Bronchial epithelial cell (primary cell): ENCODE data around the gene HMOX2. TPM values are rescaled to one million over a fixed set of nuclear protein-coding genes. Genes with fewer than 3 reads are reported as not detected.

Source experiments
- DNase-seq: peaks from one replicate; pipeline ENCODE4 v3.0.0-alpha.2; 2010; ENCODE audit warnings: low read depth
- FAIRE-seq: peaks from 2 replicates; lab custom pipeline; 2011; peaks lifted over from hg19 to GRCh38; lab: Jason Lieb, UNC
- H3K27me3 ChIP-seq: 2 replicates; pipeline ENCODE4 v1.5.1; 2011; ENCODE audit warnings: low read length; ENCODE audit not compliant: control insufficient read depth, insufficient read depth
- H3K36me3 ChIP-seq: 2 replicates; pipeline ENCODE4 v1.5.1; 2011; ENCODE audit warnings: low read length; ENCODE audit not compliant: control insufficient read depth, insufficient read depth
- H3K4me3 ChIP-seq: 2 replicates; pipeline ENCODE4 v1.5.1; 2011; ENCODE audit warnings: mild to moderate bottlenecking, low read depth, low read length, control low read depth
- total RNA-seq: library from RNA; depleted of rRNA; stranded (reverse); fragments of >200 nt; gene quantifications from 2 replicates; pipeline ENCODE4 v1.2.1, GENCODE V29; 2014
- TF ChIP-seq, protein P1 (sequence below): IDR thresholded peaks from 2 replicates; pipeline ENCODE4 v1.5.1; 2011; ENCODE audit warnings: mild to moderate bottlenecking, moderate library complexity, low read length, control low read depth, inconsistent platforms; ENCODE audit not compliant: insufficient read depth, severe bottlenecking

The HMOX2 gene
- total RNA-seq, 1 donor from 2014 or later, result 66.1 TPM

DNA sequence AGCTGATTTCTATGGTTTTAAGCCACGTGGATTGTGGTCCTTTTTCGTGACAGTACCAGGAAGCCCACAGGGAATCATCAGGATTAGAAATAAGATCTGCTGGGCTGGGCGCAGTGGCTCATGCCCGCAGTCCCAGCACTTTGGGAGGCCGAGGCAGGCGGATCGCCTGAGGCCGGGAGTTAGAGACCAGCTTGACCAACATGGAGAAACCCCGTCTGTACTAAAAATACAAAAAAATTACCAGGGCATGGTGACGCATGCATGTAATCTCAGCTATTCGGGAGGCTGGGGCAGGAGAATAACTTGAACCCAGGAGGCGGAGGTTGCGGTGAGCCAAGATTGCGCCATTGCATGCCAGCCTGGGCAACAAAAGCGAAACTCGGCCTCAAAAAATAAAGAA is 8.3 kb upstream of the HMOX2 start:
- DNase-seq (no peak), FAIRE-seq (no peak)
- peaks cover 20% of the 10 kb centered on the region for H3K36me3 ChIP-seq
- no peak overlapping the region for H3K4me3 ChIP-seq
- TF ChIP-seq, protein P1, sequence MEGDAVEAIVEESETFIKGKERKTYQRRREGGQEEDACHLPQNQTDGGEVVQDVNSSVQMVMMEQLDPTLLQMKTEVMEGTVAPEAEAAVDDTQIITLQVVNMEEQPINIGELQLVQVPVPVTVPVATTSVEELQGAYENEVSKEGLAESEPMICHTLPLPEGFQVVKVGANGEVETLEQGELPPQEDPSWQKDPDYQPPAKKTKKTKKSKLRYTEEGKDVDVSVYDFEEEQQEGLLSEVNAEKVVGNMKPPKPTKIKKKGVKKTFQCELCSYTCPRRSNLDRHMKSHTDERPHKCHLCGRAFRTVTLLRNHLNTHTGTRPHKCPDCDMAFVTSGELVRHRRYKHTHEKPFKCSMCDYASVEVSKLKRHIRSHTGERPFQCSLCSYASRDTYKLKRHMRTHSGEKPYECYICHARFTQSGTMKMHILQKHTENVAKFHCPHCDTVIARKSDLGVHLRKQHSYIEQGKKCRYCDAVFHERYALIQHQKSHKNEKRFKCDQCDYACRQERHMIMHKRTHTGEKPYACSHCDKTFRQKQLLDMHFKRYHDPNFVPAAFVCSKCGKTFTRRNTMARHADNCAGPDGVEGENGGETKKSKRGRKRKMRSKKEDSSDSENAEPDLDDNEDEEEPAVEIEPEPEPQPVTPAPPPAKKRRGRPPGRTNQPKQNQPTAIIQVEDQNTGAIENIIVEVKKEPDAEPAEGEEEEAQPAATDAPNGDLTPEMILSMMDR, result no peak
- H3K27me3 ChIP-seq, result no peaks in the 10 kb centered on the region

DNA sequence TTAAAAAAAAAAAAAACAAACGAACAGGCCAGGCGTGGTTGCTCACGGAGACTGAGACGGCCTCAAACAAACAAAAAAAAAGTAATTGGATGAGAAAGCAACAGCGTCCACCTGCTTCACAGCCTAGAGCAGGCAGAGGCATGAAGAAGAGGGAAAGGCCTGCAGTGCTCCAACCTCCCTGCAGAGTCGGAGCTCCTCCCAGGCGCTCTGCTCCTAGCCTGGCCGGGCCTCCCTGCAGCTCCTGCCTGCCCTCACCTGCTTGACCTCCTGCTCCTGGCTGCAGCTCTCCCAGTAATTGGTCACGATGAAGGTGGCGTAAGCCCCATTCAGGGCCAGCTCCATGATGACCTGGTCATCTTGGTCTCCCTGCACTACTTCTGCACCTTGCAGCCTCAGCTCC is 7.2 kb upstream of the HMOX2 start:
- TF ChIP-seq, protein P1, result no peak
- DNase-seq, result no peak
- Histone ChIP-seq H3K4me3 (no peak overlapping the region), H3K36me3 (peaks cover 16% of the 10 kb centered on the region), H3K27me3 (no peaks in the 10 kb centered on the region)
- FAIRE-seq, result no peak

DNA sequence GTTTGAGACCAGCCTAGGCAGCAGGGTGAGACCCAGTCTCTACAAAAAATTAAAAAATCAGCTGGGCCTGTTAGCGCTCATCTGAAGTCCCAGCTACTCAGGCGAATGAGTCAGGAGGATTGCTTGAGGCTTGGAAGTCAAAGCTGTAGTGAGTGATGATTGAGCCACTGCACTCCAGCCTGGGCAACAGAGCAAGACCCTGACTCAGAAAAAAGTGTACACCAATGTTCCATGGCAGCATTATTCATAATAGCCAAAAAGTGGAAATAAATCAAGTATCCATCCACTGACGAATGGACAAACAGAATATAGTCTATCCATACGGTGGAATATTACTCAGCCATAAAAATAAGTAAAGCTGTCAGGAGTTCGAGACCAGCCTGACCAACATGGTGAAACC is 4.3 kb upstream of the HMOX2 start:
- Histone ChIP-seq H3K4me3 (no peak overlapping the region), H3K27me3 (no peaks in the 10 kb centered on the region), H3K36me3 (peaks cover 5% of the 10 kb centered on the region)
- TF ChIP-seq, protein P1, result no peak
- DNase-seq, result no peak
- FAIRE-seq, result no peak

DNA sequence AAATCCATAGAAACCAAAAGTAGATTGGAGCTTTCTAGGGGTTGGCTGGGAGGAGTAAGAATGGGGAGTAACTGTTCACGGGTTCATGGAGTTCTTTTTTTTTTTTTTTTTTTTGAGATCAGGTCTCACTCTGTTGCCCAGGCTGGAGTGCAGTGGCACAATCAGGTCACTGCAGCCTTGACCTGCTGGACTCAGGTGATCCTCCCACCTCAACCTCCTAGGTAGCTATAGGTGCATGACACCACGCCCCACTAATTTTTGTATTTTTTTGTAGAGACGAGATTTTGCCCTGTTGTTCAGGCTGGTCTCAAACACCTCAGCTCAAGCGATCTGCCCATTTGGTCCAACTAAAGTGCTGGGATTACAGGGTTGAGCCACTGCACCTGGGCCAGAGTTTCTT is 3.3 kb upstream of the HMOX2 start:
- TF ChIP-seq, protein P1, result no peak
- no peak for FAIRE-seq
- Histone ChIP-seq H3K4me3 (no peak overlapping the region), H3K36me3 (peaks cover 5% of the 10 kb centered on the region), H3K27me3 (no peaks in the 10 kb centered on the region)
- DNase-seq, result no peak

DNA sequence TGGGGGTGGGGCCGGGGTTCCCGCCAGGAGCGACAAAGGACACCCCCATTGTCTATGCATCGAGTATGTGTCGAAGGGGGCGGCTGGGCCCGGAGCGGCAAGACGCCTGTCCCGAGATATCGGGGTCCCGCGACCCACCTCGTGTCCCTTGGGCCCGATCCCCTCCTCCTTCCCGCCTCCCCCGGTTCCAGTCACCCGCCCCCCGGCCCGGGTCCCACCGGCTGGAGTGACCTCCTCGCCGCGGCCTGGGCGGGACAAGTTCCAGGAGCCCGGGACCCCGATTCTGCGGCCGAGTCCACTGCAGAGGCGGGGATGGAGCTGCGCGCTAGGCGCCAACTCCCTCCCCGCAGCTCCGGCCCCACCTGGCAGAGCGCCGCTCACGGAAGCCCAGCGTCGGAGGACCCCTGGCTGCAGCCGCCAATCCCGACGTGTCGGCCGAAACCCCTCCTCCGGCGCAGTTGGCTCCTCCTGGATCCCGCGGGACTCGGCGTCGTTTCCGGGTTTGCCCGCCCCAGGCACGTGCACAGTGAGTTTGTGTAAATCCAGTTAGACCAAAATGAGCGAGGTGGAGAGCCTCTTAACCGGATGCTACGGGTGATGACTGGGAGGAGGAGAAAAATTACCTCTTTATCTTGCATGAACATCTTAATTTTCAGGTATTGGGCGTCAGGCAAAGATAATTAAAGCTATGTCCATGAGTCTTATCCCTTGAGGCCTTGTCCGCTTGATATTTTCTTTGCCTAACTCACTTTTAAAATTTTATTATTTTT is 1.8 kb upstream of the HMOX2 start, which contains the start of gene NMRAL1:
NMRAL1 (minus strand) TSS at position 434 of the 770 bp plus-strand sequence. CDS start 493 bp downstream, outside the sequence.
- TF ChIP-seq, protein P1, result no peak
- H3K4me3 ChIP-seq, result peak within 1 kb of the TSS; percentile 87
- FAIRE-seq (no peak), DNase-seq (peak; percentile 87)
- no peaks in the 10 kb centered on the region for H3K36me3 ChIP-seq
- no peaks in the 10 kb centered on the region for H3K27me3 ChIP-seq

DNA sequence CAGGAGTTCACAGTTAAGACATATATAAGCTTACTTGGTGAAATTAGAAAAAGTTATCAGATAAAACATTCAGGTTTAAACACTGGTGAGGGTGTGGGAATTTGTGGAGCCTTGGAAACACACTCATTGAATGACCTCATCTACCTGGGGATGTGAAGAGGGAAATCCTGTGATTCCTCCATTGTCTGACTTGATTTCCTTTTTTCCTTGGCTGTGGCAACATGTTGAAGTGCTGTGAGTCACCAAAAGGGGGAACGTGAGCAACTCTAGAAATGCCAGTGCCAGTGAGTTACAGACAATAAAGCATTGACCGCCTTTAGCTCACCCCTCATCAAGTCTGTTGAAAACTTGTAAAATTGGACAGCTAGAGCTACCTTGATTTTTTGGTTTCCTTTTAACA is 1.8 kb downstream of the HMOX2 start:
- Histone ChIP-seq H3K36me3 (no peaks in the 10 kb centered on the region), H3K4me3 (no peak overlapping the region), H3K27me3 (no peaks in the 10 kb centered on the region)
- TF ChIP-seq, protein P1, result no peak
- peak; percentile 99 for DNase-seq
- FAIRE-seq, result peak; percentile 84
